Fibroblast of skin of right quadriceps (primary cell): ENCODE measurements around the gene BCL2.

Experiments
- DNase-seq: peaks from one replicate; pipeline ENCODE4 v3.0.0-alpha.2; 2013

Gene BCL2

DNA sequence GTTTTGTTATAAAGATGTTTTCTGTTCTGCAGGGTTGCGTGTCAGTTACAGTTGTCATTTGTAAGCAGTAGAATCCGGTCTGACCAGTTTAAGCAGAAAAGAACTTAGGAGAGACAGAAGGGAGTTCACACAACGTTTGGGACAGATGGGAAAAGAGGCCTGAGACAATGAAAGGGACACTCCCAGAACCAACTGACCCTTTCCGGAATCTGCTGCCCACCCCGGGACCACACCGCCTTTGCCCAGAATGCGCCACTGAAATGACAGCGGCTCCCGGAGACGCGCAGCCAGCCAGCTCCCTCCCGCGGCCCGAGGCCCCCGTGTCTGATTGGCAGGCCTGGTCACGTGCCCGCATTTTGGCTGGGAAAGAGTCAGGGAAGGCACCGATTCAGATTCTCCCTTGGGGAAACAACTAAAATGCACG, 244.6 kb downstream of the BCL2 start:
- DNase-seq, result peak; percentile 41

DNA sequence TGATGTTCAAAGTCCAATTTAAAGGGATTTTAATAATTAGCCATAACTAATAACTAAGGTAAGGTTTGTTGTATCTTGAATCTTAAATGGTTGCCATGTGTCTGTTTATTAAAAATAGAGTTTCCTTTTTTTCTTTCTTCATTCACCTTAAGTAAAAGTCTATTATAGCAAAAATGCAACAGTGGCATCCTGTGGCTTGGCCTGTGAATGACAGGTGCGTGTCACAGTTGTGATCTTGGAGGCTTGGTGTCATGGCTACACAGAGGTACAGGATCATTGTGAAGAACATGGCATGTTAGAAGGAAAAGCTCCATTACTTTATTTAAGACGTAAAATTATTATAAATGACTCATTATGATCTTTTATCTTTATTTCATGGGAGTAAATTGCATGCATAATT, 246.1 kb downstream of the BCL2 start:
- DNase-seq, result no peak
